ELF-1 (cell line): ENCODE measurements around the gene SLC24A3.

Source experiments
- DNase-seq: peaks from one replicate; pipeline ENCODE4 v3.0.0-alpha.2; 2016; ENCODE audit warnings: low read depth, low spot score

The SLC24A3 gene

DNA sequence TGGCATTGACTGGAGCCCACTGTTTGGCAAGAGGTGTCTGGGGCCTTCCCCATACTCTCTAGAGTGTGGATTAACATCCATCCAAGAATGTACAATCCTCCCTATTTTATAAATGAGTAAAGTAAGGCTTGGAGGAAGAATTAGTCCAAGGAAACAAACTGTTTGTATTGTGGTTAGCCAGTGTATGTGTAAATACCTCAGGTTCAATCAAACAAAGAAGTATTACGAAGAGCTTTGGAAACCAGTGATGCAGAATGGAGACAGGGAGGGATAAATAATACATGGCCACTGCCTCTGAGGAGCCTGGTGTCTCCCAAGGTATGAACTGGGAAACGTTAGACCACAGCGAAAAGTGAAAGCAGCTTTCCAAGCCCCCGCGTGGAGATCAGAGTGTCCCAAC, 319.0 kb downstream of the SLC24A3 start:
- DNase-seq: no peak

DNA sequence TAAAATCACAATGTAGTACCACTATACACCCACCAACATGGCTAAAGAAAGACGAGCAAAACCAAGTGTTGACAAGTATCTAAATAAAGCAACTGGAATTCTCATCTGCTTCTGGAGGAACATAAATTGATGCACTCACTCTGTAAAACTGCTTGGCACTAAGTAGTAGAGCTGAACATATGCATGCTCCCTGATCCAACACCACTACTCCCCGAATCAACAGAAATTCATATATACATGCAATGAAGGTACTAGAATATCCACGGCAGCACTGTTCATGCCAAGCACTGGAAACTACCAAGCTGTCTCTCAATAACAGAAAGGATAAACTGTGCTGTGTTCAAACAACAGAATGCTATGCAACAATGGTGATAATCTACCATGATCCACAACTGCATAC, 326.1 kb downstream of the SLC24A3 start:
- no peak for DNase-seq

DNA sequence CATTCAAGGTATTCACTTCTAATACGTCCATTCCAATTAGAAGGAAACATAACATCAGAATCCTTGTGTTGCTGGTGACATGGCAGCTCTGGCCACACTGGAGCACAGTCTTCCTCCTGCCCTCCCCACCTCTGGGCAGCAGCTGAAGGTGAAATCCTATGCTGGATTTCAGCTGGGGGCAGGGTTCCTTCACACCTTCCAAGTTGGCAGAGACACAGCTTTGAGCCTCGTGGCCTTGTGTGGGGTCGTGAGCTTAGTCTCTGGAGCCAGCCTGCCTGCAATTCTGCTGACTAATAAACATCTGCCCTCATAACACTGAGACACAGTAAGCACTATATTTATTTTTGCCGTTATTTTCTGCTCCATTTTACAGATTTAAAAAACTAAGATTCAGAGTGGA, 326.7 kb downstream of the SLC24A3 start:
- DNase-seq: no peak

DNA sequence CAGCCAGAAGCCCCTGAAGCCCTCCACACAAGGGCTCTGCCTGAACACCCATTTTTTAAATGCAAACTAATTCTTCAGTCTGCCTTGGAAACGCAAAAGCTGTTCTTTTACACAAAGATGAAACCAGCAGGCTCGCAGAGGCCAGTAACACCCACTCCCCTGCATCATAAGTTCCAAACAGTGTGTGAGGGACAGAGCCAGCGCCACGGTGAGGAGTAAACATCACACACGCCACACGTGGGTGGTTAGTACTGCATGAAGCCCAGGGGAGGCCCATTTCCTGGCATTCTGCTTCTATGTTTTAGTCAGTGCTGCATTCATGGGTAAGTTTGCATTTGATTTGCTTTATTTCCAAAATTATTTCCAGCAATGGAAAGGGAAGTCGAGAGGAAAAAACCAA, 327.9 kb downstream of the SLC24A3 start:
- DNase-seq: no peak

DNA sequence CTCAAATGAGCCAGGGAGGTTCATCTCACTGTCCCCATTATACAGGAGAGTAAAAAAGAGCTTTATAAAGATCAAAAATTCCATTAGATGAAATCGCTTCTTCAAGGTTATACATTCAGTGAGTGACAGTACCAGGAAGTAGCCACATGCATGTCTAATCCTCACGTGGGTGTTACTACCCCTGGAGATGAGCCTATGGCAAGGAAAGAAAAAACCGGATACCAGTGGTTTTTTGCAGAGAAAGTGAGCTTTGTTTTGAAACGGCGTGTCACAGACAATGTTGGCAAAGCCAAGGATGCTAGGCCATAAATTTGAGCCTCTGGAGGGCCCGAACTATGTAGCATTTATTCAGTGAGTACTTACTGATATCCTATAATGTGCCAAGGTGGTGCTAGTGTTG, 330.7 kb downstream of the SLC24A3 start:
- no peak for DNase-seq

DNA sequence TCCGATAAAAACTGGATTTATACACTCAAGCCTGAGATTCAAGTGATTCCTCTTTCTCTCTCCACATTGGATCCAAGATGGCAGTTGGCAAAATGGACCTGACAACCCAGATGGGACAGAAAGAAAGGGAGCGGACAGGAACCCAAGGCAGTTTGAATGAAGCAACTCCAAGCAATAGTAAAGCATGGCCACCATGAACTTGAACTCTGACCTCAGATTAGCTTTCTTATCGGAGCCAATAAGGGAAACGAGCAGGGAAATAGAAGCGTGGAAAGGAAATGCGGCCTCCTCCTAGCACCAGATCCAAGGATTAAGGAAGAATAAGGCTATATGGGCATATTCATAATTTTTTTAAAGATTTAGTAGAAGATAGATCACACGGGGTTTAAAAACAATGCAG, 332.2 kb downstream of the SLC24A3 start:
- DNase-seq: no peak

DNA sequence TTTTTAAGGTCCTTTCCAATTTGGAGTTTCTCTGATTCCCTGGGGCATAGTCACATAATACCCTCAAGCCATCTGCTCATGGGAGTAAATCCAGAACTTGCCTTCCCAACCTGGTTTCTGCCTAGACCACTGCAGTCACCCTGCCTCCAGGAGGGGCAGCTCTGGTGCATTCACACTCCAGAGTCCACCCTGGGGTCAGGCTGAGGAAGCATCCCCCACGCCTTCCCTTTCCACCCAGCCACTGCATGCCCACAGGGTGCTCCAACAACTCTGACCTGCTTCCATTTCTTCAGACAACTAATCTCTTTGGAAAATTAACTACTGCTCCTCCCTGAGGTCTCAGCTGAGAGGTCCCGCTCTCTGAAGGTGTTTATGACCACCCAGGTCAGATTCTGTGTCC, 334.2 kb downstream of the SLC24A3 start:
- no peak for DNase-seq

DNA sequence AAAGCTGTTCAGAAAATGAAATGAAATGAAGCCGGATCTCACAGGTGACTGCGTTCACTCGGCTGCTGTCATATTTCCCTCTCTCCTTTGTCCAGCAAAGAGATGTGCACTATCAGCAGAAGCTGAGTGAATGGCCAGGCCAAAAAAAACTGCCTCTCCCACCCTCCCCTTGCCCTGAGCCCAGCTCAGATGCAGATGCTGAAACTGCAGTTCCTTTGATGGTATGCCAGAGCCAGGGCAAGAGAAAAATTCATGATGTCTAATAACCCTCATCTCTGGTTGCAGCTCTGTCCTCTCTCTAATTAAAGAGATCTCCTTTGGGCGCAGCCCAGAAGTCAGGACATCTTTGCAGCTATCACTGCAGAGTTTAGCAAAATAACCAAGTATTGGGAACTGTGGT, 335.1 kb downstream of the SLC24A3 start:
- DNase-seq: no peak

DNA sequence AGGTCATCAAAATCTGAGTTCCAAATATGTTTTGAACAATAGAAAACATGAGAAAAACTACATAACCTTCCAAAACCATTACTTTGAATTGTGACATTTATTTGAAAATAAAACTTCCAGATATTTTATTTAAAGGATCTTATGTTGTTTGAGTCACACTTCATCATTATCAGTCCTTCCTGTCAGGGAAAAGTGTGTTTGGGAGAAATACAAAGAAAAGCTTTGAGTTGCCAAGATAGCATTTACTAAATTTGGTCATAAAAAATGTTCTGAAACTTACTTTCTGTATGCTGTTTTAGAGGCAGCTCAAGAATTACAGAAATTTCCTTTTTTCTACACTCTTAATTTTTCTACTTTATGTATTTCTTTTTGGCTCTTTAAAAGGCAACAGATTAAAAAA, 337.5 kb downstream of the SLC24A3 start:
- DNase-seq: no peak

DNA sequence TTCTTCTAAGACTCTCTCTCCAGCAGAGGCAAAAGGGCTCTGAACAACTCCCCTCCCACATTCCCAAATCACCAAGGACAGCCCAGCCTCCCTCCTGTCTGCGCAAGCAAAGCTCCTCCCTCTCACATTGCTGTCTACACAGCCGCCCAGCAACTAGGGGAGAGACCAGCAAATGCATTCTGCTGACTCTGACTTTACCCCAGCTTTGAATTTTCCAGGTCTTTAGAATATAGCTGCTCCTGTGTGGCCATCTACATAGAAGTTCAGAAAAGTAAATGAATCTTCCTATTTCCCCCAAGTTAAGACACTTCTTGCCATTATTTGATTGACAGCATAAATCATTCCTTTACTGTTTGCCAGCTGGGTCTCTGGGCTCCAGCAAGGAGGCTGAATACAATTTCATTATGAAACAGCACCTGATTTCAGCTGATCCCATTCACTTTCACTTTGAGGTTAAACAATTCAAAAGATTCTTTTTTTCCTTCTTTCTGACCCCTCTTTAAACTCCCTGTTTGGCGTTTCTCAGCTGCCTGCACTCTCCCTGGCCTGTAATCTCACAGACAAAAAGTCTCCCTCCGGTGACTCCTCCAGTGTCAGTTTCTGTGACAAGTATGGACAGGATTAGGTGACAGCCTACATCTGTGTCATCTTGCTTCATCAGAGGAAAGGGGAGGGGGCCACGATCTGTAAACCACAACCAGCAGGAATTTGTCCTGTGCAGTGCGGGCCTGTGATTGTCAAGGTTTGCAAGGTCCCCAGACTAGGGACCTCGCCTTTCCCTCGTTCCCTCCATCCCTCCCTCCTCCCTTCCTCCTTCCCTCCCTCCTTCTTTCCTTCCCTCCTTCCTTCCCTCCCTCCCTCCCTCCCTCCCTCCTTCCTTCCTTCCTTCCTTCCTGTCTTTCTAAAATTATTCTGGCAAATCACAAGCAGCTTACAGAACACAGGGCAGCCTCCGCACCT, 340.1 kb downstream of the SLC24A3 start:
- DNase-seq: peak; percentile 85

DNA sequence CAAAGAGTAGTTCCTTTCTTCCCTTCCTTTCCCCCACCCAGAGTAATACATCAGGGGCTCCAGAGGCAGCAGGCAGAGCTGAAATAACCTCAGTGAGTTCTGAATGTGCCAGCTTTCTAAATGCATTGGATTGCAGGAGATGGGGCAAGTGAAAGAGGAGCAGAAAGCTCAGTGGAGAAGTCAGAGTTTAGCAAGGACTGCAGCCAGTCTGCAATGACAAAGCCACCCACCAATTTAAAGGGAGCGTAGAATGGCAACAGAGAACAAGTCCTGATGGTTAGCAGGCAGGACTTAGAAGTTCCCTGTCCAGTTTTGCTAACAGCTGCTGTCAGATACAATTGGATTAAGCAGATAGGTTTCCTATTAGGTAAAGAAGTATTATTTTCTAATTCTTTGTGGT, 342.2 kb downstream of the SLC24A3 start:
- DNase-seq: no peak

DNA sequence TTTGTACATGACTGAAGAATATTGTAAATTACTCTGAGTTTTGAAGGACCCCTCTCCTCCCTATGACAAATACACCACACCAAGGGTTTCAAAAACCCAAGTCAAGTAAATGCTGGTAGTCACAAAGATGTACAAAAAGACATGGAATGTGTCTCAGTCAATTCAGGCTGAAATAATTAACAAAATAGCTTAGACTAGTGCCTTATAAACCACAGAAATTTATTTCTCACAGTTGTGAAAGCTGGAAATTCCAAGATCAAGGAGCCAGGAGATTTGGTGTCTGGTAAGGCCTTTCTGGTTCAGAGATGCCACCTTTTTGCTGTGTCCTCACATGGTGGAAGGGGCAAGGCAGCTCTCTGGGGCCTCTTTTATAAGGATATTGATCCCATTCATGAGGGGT, 343.3 kb downstream of the SLC24A3 start:
- DNase-seq: no peak

DNA sequence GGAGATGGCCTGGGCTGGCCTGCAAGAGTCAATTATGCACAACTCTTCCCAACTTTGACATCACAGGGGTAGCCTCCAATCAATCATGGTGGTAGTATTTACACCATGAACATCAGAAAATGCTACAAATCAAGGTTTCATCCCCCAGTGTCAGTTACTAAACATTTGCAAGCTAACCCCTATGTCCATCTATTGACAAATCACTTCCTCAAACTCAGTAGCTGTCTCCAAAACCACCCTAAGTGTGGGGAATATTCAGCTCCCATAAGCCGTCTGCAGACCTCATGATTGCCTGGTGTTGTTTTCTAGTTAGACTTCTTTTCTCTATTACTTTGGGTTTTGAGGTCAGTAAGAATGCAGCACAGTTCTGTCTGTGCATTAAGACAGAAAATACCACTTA, 344.8 kb downstream of the SLC24A3 start:
- DNase-seq: no peak

DNA sequence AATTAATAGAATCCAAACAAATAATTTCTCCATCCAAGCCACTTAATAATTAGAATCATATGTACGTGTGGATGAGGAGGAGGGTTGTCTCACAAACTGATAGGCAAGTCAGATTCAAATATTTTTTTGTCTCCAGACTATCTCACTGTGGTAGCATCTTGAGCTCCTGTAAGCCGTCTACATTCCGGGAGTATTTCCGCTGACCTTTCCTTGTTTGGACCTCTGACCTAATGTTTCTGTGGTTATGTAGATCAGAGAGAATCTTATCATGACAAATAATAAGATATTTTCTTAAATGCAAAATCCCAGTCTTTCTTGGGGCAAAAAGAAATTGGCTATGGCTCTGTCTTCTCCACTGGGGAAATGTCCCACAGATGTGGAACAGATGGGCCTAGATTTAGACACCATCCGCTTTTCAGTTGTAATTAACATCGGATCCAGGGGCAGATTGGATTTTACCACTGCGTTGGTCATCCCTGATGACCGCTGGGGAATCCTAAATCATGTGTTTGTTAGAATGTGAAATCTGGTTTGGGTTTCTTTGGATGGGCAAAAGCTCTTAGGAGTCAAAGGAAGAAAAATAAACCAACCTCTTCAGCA, 348.5 kb downstream of the SLC24A3 start:
- no peak for DNase-seq

DNA sequence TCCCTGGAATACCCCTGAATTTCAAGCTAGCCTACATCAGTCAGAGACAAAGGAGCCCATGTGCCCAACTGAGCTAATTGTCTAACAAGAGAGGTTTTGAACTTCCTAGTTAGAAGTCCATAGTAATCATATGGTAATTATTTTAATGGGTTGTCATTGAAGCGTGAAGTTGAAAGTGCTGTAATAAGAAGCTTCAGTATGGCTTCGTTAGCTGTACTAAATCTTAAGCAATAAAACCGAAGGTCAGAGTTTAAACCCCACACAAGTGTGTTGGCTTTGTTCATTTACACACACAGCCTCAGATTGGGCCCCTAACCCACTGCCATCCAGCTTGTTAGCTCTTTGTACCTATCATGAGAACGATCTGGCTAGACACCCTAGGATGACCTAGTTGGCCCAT, 350.0 kb downstream of the SLC24A3 start:
- no peak for DNase-seq

DNA sequence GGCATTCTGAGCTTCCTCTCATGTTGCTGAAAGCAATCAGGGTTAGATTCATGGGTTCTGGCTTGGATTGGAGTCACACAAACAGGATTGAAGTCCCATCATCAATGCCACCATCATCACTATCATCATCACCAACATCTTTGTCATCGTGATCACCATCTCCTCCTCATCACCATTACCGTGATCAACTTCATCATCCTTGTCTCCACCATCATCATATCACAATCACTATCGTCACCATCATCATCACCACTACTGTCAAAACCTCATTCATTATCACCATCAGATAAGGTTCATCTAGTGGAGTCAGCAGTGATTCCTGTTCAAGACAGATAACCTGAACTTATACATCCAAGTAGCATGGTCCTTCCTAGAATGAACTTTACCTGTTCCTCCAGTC, 351.8 kb downstream of the SLC24A3 start:
- no peak for DNase-seq

DNA sequence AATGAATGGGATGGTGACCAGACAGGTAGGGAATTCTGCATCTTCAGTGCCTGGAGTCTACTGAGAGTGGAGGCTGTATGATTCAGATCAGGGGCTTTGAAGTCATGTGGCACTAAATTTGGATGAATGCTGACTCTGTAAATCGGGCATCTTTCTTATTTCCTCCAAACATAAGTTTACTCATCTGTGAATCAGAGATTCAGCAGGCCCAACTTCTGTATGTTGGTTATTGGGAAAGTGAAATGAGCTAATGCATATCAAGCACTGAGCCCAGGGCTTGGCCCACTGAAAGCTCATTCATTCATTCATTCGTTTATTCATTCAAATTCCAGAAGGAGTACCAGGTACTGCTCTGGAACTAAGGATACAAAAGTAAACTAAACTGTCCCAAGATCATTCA, 353.3 kb downstream of the SLC24A3 start:
- no peak for DNase-seq

DNA sequence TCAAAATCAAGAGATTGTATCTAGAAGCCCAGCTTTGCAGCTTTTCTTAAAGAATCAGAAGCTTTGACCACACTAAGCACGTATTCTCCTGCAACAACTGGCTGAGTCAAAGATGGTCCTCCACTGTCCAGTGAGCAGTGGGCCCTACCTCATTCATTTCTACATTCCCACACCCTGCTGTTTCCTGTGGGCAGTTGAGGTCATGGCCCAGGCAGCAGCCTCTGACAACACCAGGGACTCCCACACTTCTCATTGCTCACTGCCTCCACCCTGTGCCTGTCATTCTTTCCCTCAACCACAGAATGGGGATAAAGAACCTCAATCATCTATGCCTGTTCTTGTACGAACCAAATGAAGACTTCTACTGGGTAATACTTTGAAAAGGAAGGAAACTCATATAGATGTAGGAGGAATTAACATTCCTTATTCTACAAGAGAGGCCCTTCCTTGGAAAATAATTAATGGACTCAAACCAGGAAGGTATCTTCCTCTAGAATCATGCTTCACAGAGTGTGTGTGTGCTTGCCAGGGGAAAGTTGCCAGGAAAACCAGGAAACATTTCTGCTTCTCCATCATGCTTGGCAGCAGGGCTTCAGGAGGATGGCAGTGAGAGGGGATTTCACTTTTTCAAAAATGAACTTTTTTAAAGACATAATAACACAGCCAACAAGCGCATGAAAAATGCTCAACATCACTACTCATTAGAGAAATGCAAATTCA, 353.9 kb downstream of the SLC24A3 start:
- no peak for DNase-seq

DNA sequence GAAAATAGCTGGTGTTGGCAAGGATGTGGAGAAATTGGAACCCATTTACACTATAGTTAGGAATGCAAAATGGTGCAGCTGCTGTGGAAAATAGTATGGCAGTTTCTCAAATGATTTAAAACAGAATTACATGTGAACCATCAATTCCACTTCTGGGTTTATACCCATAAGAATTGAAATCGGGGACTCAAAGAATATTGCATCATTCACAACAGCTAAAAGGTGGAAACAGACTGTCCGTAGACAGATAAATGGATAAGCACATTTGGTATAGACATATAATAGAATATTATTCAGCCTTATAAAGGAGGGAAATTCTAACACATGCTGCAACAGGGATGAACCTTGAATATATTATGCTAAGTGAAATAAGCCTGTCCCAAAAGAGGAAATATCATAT, 355.7 kb downstream of the SLC24A3 start:
- DNase-seq: no peak

DNA sequence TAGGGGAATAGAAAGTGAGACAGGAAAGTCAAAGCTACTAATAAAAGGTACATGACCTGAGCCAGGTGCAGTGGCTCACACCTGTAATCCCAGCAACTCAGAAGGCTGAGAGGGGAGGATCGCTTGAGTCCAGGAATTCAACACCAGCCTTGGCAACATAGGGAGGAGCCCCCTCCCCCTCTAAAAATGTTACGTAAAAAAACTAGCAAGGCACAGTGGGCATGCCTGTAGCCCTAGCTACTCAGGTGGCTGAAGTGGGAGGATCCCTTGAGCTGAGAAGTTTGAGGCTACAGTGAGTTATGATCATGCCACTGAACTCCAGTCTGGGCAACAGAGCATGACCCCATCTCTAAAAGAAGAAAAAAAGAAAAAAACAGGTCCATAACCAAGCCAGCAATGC, 359.6 kb downstream of the SLC24A3 start:
- DNase-seq: no peak

DNA sequence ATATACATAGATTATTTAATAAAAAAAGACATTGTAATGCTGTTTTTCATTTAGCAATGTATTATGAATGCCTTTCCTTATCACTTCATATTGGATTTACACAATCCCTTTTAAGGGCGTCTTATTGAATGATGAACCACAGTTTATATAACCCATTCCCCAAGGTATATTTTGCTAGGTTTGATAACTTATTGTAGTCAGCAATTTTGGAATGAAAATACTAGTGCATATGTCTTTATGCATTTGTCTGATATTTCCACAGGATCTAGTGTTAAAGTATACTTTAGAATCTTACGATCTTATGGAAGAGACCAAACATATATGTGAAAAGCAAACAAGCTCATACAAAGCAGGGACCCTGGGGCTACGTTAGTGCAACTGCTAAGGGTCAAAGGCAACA, 365.2 kb downstream of the SLC24A3 start:
- DNase-seq: no peak

DNA sequence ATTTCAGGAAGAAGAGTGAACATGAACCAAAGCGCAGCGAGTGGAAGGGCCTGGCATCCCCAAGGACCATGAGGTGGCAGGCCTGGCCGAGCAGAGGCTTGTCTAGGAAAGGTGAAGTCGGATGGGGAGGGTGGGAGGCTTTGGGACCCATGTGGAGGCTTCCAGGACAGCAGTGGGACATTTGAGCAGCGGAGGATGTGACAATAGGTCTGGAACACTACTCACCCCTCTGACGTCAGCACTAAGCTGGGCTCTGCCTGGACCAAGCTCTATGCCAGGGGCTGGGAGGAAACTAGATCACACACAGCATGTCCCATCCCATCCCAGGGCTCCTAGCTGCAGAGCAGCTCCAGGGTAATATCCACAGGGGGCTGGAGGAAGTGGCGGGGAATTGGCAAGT, 370.3 kb downstream of the SLC24A3 start:
- DNase-seq: peak; percentile 4
